IMR-90 (cell line): ENCODE measurements around the gene SYCN. TPM values are rescaled to one million over a fixed set of nuclear protein-coding genes. Genes with fewer than 3 reads are reported as not detected.

Source experiments
- ATAC-seq: fragments of 200-7000 bp; cut with Tn5 transposase; 2 replicates; pipeline ENCODE4 v1.9.1; 2020; ENCODE audit warnings: low read depth, mild to moderate bottlenecking, moderate library complexity
- BruUV-seq: library from RNA; stranded (reverse); fragments of 400-500 nt; replicated peaks from 2 replicates; lab custom pipeline; 2021; lab: Mats Ljungman, UMichigan
- CTCF ChIA-PET: fragments of 300-600 bp; formaldehyde crosslinking; extraction: SDS; loops from one replicate; lab custom pipeline; 2021; ENCODE audit warnings: antibody characterized with exemption; lab: Yijun Ruan, JAX
- POLR2A ChIA-PET: fragments of 300-600 bp; sonication (Branson Sonifier 250); formaldehyde crosslinking; loops from one replicate; lab custom pipeline; 2022; ENCODE audit warnings: antibody characterized with exemption; ENCODE audit not compliant: unreplicated experiment; lab: Charles Lee
- DNase-seq: peaks from one replicate; pipeline ENCODE4 v3.0.0; 2013
- H2AFZ ChIP-seq: replicated peaks from 2 replicates; pipeline ENCODE3; 2013; ENCODE audit warnings: low read length, mild to moderate bottlenecking; ENCODE audit not compliant: poor library complexity
- H2AK5ac ChIP-seq: 2 replicates; pipeline ENCODE4 v1.6.1; 2013; ENCODE audit warnings: low read depth, low read length, inconsistent platforms
- H2AK9ac ChIP-seq: replicated peaks from 2 replicates; pipeline ENCODE3; 2013; ENCODE audit warnings: mild to moderate bottlenecking, low read depth, low read length, moderate library complexity; ENCODE audit not compliant: poor library complexity
- H2BK120ac ChIP-seq: 2 replicates; pipeline ENCODE4 v1.6.1; 2013; ENCODE audit warnings: low read depth, low read length, inconsistent platforms
- H2BK15ac ChIP-seq: 3 replicates; pipeline ENCODE4 v1.6.1; 2013; ENCODE audit warnings: low read depth, low read length, inconsistent platforms
- H2BK20ac ChIP-seq: 2 replicates; pipeline ENCODE4 v1.6.1; 2013; ENCODE audit warnings: low read depth, mild to moderate bottlenecking, inconsistent platforms, low read length, moderate library complexity
- H2BK5ac ChIP-seq: 2 replicates; pipeline ENCODE4 v1.6.1; 2013; ENCODE audit warnings: mild to moderate bottlenecking, low read depth, low read length, inconsistent platforms; ENCODE audit not compliant: poor library complexity, severe bottlenecking
- H3K14ac ChIP-seq: replicated peaks from 2 replicates; pipeline ENCODE4 v1.6.1; 2013; ENCODE audit warnings: low read depth, low read length, inconsistent platforms
- H3K18ac ChIP-seq: 2 replicates; pipeline ENCODE4 v1.6.1; 2013; ENCODE audit warnings: low read depth, low read length, control low read depth
- H3K23ac ChIP-seq: 2 replicates; pipeline ENCODE4 v1.6.1; 2013; ENCODE audit warnings: low read depth, low read length, inconsistent platforms
- H3K27ac ChIP-seq: 2 replicates; pipeline ENCODE4 v1.5.1; 2013; ENCODE audit warnings: mild to moderate bottlenecking, control low read depth, low read length; ENCODE audit not compliant: insufficient read depth
- H3K27me3 ChIP-seq: 2 replicates; pipeline ENCODE4 v1.6.1; 2013; ENCODE audit warnings: low read length; ENCODE audit not compliant: control insufficient read depth, insufficient read depth
- H3K36me3 ChIP-seq: 2 replicates; pipeline ENCODE4 v1.6.1; 2013; ENCODE audit warnings: low read length, mixed read lengths; ENCODE audit not compliant: control insufficient read depth, insufficient read depth
- H3K4ac ChIP-seq: 2 replicates; pipeline ENCODE4 v1.6.1; 2013; ENCODE audit warnings: low read depth, low read length, inconsistent platforms
- H3K4me1 ChIP-seq: 2 replicates; pipeline ENCODE4 v1.6.1; 2013; ENCODE audit warnings: low read length, mixed read lengths; ENCODE audit not compliant: control insufficient read depth, insufficient read depth
- H3K4me2 ChIP-seq: 2 replicates; pipeline ENCODE4 v1.6.1; 2013; ENCODE audit warnings: low read depth, mild to moderate bottlenecking, control low read depth, low read length, moderate library complexity
- H3K4me3 ChIP-seq: 2 replicates; pipeline ENCODE4 v1.5.1; 2013; ENCODE audit warnings: low read depth, mild to moderate bottlenecking, control low read depth, low read length, moderate library complexity; ENCODE audit not compliant: insufficient read depth
- H3K56ac ChIP-seq: 2 replicates; pipeline ENCODE4 v1.6.1; 2013; ENCODE audit warnings: low read length, inconsistent platforms; ENCODE audit not compliant: insufficient read depth; ENCODE audit errors: extremely low read depth
- H3K79me1 ChIP-seq, 2 experiments: 2 replicates each; pipeline ENCODE4 v1.6.1; 2013; ENCODE audit warnings: low read length in 2 of 2, inconsistent platforms in 1 of 2, low read depth in 1 of 2
- H3K9ac ChIP-seq: 2 replicates; pipeline ENCODE4 v1.6.1; 2013; ENCODE audit warnings: low read depth, low read length, control low read depth
- H3K9me1 ChIP-seq: 2 replicates; pipeline ENCODE4 v1.6.1; 2013; ENCODE audit warnings: low read length, inconsistent platforms; ENCODE audit not compliant: insufficient read depth
- H3K9me3 ChIP-seq: 2 replicates; pipeline ENCODE4 v1.6.1; 2013; ENCODE audit warnings: low read length; ENCODE audit not compliant: control insufficient read depth, insufficient read depth
- H4K20me1 ChIP-seq: 2 replicates; pipeline ENCODE4 v1.6.1; 2013; ENCODE audit warnings: low read length, inconsistent platforms; ENCODE audit not compliant: insufficient read depth
- H4K5ac ChIP-seq: 2 replicates; pipeline ENCODE4 v1.6.1; 2013; ENCODE audit warnings: mild to moderate bottlenecking, low read depth, low read length, control low read depth
- H4K8ac ChIP-seq, 2 experiments: 2 replicates each; pipeline ENCODE4 v1.6.1; 2013; ENCODE audit warnings: low read depth in 2 of 2, low read length in 2 of 2, control low read depth in 1 of 2, inconsistent platforms in 1 of 2
- H4K91ac ChIP-seq: 2 replicates; pipeline ENCODE4 v1.6.1; 2013; ENCODE audit warnings: low read depth, low read length, inconsistent platforms; ENCODE audit not compliant: insufficient read depth
- MAFK ChIP-seq: IDR thresholded peaks from 2 replicates; pipeline ENCODE4 v1.6.1; 2012; ENCODE audit warnings: low read depth, low read length, improper control_type of control experiment
- POLR2A ChIP-seq: IDR thresholded peaks from 2 replicates; pipeline ENCODE4 v1.6.1; 2012; ENCODE audit warnings: mild to moderate bottlenecking, low read depth, low read length
- WGBS, 2 experiments: methylation state at CpG; one replicate each; pipeline versions ENCODE4 v1.1.5 to v1.1.7; 2013; ENCODE audit warnings: missing lambda C conversion rate in 2 of 2; ENCODE audit not compliant: insufficient read length in 1 of 2; ENCODE audit errors: extremely low coverage in 2 of 2; 5-methylcytosine and 5-hydroxymethylcytosine counted together
- dilution Hi-C: fragments of 300-500 bp; cut with HindIII; formaldehyde crosslinking; loops from one replicate; pipeline ENCODE4 v1.14.3; 2018; ENCODE audit warnings: low sequenced_read_pairs; ENCODE audit not compliant: unreplicated experiment
- in situ Hi-C: fragments of 300-500 bp; cut with MboI; formaldehyde crosslinking; loops from 3 replicates; pipeline ENCODE4 v1.14.3; 2019; ENCODE audit warnings: low sequenced_read_pairs, inconsistent platforms, mixed read lengths
- intact Hi-C: fragments of 100-400 bp; cut with micrococcal nuclease; formaldehyde crosslinking; loops from 2 replicates; pipeline ENCODE4 v1.10.0; 2022
- polyA plus RNA-seq, 3 experiments: library from polyadenylated mRNA; depleted of rRNA; stranded (reverse); fragments of >200 nt; gene quantifications; 2 replicates each; pipeline ENCODE4 v1.2.3, GENCODE V29; 2012; ENCODE audit warnings: low replicate concordance in 1 of 3
- total RNA-seq: library from RNA; depleted of rRNA; stranded (reverse); fragments of >200 nt; gene quantifications from 2 replicates; pipeline ENCODE4 v1.2.3, GENCODE V29; 2012

SYCN gene
- total and polyA plus RNA-seq, 2 of the 4 experiments (the other 2 are of a cell fraction): not detected

- Histone ChIP-seq H3K4me2 (no peak overlapping the region), H4K91ac (no peak overlapping the region), H3K36me3 (no peaks in the 10 kb centered on the region), H2AK9ac (no peak overlapping the region), H3K23ac (no peak overlapping the region), H2BK5ac (no peak overlapping the region), H2BK20ac (no peak overlapping the region), H3K14ac (no peak overlapping the region), H3K27ac (no peak overlapping the region), H3K4ac (no peak overlapping the region), H3K56ac (no peak overlapping the region), H2AFZ (no peak overlapping the region), H4K20me1 (no peaks in the 10 kb centered on the region), H3K4me3 (no peak overlapping the region), H3K9ac (no peak overlapping the region), H3K9me3 (peaks cover 5% of the 10 kb centered on the region), H2BK120ac (no peak overlapping the region), H3K18ac (no peak overlapping the region), H4K5ac (no peak overlapping the region), H2AK5ac (no peak overlapping the region), H2BK15ac (no peak overlapping the region), H3K9me1 (no peaks in the 10 kb centered on the region), H3K27me3 (peaks cover 19% of the 10 kb centered on the region), H3K79me1 (no peaks in the 10 kb centered on the region), H3K4me1 (no peaks in the 10 kb centered on the region), H4K8ac (no peak overlapping the region)
- ChIA-PET POLR2A (no interaction called here), CTCF (interaction anchor here (0.6 kb wide), 1 partner anchor 37 kb away, joined by 5 read pairs; the partner anchor contains the start of gene IFNL4)
- no peak for TF ChIP-seq MAFK
- TF ChIP-seq POLR2A: no peak
- DNase-seq: no peak
- dilution Hi-C loops: no loop called here
- no peak for ATAC-seq
- in situ Hi-C loops: loop anchor here (25.0 kb wide), 1 partner anchor 750 kb away; no protein-coding TSS in a partner anchor
- 58% methylated on average over 4 of the region's 13 CpGs; no CpG with 5 or more reads in 1 of the 2 experiments for WGBS, 2 experiments
- intact Hi-C loops: loop anchor here (2.0 to 10.0 kb wide), 2 partner anchors 73 to 117 kb away; no protein-coding TSS in a partner anchor
- no TSS peak for BruUV-seq
These were observed 7.8 kb upstream of the SYCN start for GRCh38 chr19:39211731-39212374.
